HG03571 (cell line): ENCODE measurements around the gene RNASE12.
A peak's percentile ranks its signal among the peaks of the same experiment; 100 is the strongest.
"Not testable (repeated sequence)": the region's sequence is repeated elsewhere in the genome, so short reads cannot be mapped to it uniquely, and the experiment has no call there.

Source experiments
- ATAC-seq: cut with Tn5 transposase; IDR thresholded peaks from one replicate; pipeline ENCODE4 v1.9.1; 2021; ENCODE audit not compliant: unreplicated experiment

The RNASE12 gene

DNA sequence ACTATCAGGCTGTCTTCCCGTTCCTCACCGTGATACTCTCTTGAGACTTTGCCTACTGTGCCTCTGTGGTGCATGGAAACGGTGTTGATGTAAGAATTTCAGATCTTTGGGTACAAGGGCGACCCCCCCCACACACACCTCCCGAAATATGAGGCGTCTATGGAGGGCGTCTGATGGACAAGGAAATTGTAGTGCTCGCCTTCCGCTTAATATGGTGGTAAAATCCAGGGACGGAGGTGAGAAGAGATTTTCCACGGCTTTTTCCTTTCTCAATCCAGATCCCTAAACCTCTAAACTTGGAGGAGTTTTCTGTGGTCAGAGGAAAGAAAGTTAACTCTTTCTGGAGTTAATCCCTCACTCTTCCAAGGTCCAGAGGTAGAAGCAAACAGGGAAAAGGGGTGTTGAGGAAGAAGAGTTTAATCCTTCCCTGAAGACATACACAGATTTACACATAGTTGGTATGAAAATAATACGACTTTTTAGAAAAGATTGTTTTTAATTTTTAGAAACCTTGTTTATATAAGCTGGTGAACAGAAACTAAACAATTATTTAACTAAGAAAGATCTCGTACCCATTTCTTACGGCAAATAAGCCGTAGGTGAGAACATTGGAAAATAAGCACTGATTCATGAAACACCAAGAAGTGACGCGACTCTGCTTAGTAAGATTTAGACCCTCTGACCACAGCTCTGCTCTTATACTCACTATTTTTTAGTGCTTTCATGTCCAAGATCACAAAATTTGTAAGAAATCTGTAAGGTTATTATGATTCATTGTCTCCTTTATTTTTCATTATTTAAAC lies 23.1 kb upstream of the RNASE12 start:
- no peak for ATAC-seq

DNA sequence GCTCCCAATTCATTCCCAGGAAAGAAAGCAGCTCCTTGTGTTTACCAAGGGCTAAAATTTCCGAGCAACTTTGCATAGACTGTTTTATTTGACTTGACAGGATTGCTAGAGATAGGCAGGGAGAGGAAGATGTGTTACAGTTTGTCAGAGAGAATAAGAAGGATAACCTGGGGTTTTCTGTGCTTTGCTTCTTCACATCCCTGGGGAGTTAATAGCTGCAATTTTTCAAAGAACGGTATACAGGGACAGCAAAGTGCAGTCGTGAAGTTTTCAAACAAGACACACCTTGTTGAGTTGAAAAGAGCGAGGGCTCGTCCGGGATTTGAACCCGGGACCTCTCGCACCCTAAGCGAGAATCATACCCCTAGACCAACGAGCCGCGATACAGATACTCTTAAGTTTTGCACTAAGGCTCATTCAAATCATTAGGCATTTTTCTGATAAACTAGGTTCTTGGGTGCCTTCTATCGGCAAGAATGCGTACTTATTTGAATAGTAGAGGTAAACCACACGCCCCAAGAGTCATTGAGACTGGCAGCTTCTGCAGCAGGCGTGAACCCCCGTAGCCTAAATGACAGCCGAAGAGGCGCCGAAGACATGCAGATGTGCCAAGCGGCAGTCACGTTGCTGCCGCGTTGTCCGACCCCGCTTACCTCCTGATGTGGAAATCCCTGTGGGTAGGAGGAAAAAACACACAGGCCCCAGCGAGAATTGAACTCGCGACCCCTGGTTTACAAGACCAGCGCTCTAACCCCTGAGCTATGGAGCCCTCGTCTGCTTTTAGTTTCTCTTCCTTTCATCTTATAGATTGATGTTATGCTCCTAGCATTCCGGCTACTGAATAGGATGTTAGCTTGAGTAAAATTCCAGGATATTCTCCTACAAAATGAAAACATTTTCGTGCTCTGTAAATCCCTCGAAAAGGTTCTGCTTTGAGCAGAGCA lies 22.2 kb upstream of the RNASE12 start:
- peak; percentile 53 for ATAC-seq

DNA sequence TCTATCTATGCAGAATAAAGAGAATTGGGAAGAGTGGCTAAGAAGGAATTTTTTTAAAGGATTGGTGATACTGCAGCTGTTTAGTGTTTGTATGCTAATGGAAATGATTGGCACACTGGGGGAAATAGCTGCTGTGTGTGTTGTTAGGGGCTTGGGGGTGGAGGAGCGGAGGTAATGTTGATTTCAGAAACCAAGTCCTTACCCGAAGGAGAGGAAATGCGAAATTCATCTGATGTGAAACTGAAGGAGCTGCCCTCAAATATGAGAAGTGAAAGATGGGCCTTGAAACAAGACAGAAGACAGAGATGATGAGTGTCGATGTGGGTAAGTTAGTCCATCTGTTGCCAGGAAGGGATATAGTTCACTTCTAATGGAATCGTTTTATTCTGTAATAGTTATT lies 21.2 kb upstream of the RNASE12 start:
- ATAC-seq: no peak

DNA sequence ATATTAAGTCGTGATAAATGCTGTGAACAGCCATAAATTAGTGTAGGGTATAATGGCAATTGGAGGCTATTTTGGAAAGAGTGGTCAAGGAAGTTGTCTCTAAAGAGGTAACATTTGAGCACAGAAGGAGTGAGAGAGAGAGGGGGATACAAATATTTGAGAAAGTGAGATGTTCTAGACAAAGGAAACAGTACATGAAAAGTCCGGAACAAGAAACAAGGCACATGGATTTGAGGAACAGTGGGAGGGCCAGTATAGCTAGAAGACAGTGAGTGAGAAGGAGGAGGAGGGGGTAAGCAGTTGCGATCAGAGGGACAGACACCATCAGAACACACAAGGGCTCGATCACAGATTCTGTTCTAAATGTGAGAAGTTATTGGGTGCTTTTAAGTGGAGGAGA lies 20.1 kb upstream of the RNASE12 start:
- ATAC-seq: no peak

DNA sequence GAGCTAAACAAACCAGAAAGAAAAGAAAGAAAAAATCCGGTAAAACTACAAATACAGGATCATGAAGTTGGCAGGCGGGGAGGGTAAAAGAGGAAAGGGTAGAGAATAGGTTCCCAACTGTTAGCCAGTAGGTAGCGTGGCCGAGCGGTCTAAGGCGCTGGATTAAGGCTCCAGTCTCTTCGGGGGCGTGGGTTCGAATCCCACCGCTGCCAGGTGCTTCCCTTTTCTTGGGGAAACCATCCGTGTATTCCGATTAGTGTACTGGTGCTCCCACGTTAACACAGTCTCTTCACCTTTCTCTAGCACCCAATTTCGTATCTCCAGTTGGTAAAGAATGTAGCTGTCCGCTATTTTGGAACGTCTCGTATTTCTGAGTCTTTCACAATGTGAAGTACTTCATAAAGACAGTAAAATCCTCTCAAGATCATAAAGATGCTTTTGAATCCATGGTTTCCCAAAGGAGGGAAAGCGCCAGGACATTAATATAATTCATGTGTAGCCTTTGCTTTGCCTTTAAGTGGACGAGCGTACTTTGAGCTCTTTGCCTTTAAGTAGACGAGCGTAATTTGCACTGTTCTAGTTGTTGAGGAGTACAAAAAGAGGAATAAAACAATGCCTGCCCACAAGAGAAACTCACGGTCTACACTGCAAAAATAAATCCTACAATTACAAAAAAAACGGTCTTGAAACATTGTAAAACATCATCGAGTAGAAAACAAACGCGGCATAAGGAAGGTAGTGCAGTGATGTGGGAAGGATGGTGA lies 19.0 kb upstream of the RNASE12 start:
- no peak for ATAC-seq

DNA sequence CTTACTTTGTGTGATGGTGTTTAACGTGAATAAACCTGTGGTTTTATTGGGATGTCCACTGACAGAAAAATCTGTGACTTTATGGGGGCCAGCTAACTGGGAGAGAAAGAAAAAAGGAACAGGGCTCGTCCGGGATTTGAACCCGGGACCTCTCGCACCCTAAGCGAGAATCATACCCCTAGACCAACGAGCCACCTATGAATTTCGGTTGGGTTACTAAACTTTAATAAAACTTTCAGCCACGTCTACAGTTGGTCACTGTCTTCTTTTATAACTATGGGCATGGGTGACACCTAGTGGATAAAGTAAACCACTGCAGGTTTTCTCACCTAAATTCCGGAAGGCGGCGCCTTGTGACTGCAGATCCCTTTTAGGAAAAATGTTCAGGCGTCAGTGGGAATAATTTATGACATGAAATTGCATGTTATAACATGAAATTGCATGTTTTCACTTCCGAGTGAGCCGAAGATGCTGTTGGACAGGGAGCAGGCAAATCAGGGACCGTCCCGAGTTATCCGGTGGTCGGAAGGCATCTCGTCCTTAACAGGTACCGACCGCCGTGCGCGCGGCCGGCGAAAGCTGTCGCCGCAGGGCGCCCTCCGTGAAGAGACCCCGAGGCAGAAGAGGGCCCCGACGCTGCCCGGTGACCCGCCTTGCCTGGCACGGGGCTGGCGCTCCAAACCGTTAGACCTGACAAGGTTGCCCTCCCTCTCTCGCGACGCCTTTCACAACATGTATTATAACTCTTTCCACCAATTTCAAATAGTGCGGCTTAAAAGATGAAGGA lies 18.2 kb upstream of the RNASE12 start:
- ATAC-seq: peak; percentile 27

DNA sequence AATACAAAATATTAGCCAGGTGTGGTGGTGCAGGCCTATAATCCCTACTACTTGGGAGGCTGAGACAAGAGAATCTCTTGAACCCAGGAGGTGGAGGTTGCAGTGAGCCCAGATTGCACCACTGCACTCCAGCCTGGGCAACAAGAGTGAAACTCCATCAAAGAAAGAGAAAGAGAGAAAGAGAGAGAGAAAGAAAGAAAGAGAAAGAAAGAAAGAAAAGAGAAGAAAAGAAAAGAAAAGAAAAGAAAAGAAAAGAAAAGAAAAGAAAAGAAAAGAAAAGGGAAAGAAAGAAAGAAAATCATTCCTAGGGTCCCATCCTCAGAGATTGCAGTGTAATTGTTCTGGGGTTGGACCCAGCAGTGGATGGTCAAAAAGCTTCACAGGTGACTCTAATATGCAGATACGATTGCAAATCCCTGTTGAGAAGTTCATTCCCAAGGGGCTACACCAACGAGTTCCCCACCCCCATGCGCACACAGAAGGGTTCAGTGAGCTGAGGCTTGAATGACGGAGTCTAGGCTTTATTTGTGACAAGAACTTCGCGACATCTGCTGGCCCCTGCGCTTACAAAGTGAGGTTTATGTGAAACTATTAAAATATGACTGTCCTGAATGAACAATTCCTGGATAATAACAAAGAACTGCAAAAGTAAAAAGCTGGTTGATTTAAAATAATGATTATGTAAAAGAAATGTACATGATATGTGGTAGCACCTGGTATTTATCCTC lies 17.4 kb upstream of the RNASE12 start:
- no peak for ATAC-seq

DNA sequence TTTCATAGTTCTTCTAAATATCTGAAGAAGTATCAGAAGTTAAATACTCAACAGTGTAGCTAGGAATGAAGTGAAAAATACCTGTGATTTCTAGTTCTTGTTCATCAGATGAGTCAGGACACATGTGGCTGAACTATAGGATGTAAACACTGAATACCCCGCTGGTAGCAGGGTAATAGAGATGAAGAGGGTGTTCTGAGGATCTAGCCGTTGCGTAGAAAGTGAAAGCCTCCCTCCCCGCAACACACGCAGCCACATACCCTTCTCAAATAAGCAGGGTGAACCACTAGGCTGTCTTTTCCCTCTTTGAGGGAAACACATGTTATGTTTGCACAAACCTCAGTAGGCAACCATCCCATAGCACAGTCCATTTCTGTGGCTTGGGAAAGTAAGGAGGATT lies 16.4 kb upstream of the RNASE12 start:
- ATAC-seq: no peak

DNA sequence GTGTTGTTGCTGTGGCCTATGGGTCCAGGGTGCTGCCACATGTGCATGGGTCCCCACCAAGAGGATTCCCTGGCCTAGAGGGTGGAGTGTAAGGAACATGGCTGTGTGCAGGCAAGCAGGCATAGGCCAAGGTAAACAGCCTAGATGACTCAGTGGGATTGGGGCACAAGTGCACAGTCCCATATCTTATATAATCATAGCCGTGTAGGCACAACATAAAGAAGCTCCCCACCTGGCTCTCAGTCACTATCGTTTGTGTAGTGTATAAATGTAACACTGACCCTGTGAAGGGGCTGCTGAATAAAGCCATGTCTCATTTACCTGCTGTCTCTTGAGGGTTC lies 15.7 kb upstream of the RNASE12 start:
- ATAC-seq: no peak

DNA sequence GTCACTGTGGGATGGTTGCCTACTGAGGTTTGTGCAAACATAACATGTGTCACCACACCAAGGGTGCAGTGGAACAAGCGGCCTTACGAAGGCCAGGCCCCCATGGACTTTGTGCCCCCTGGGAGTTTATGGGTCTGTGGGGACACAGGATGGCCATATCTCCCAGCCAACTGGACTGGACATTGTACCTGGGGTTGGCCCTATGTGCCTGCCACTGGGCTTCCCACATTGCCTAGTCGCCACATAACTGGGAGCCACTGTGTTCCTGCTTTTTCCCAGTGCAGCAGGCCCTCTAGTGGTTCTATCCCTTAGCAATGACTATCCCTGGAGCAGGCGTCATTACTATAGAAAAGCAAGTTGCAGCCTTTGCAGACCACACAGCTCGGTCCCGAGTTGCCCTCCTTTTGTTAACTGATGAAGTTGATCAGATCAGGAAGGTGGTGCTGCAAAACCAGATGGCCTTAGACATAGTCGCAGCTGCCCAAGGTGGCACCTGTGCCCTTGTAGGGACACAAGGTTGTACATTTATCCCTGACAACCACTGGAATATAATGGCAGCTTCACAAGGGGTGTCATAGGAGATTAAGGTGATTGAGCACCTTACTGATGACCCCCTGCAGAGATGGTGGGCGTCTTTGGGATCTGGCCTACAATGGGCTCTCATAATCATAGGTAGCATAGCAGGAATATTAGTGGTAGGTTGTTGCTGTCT lies 15.2 kb upstream of the RNASE12 start:
- ATAC-seq: no peak

DNA sequence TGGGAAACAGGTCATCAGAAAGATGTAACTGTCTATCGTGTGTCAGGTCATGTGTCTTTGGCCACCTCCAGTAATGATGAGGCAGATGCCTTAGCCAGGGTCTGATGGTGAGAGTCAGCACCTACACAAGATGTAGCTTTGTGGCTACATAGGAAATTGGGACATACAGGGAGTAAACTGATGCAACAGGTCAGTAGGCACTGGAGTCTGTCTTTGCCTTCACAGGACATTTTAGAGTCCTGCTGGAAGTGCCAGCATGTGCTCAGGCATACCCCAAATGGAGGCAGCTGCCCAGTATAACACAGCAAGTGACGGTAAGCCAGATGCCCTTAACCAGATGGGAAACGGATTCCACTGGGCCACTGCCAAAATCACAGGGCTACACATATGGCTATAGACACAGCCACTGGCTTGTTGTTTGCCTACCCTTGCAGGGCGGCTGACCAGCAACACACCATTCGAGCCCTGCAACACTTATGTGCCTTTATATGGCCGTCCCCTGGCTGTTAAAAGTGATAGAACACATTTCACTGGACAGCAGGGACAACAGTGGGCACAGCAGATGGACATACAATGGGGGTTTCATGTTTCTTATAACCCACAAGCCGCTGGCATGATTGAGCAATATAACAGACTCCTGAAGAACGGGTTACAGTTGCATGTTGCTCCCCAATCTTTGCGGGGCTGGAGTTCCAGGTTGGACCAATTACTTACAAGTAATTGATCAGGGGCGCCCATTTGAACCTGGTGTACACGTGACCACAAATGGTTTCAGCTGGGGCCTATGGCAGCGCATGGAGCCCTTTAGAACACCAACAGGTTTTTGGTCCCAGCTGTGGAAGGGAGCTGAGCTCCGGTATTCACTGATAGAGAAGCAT lies 12.9 kb upstream of the RNASE12 start:
- no peak for ATAC-seq

DNA sequence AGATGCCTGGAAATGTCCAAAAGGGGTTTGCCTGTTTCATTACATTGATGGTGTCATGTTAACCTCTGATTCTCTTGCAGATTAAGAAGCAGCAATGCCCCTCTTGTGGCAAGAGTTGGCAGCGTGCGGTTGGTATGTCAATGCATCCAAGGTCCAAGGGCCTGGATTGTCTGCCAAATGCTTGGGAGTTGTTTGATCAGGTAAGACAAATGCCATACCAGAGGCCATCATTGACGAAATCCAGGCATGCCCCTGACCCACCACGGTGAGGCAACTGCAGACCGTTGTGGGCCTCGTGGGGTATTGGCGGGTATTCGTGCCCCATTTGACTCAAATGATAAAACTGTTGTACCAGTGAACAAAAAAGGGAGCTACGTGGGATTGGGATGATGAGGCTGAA lies 11.4 kb upstream of the RNASE12 start:
- ATAC-seq: no peak

DNA sequence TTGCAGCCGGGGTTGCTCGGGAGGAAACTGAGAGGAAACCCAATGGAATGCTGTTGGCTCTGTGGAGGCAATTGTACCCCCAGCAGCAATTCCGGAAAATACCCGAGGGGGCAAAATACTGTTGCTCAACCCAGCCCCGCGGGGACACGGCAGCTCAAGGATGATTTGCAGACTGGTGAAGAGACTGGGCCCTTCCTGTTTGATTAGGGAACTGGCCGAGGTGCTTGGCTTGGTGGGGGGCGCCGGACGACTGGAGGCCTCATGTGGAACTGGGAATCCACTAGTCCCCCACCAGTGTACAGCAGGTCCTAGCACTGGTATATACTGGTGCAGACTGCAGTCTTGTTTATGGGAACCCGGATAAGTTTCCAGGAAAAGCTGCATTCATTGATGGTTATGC lies 10.3 kb upstream of the RNASE12 start:
- no peak for ATAC-seq

DNA sequence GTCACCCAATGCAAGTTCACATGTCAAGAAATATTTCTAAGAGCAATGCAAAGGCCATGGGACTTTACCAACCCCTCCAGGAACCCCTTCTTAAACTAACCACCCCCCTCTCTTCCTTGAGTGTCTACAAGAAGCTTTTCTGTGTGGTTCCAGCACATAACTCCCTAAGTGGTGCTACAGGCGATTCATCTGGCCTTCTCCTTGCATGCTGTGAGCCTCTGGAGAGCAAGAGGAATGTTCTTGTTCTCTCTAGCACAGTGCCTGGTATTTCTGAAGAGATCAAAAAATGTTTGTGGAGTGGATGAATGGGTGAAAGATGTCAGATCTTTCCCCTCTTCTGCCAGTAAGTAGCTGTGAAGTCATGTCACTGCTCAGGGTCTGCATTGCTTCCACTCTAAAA lies 5.9 kb upstream of the RNASE12 start:
- no peak for ATAC-seq

DNA sequence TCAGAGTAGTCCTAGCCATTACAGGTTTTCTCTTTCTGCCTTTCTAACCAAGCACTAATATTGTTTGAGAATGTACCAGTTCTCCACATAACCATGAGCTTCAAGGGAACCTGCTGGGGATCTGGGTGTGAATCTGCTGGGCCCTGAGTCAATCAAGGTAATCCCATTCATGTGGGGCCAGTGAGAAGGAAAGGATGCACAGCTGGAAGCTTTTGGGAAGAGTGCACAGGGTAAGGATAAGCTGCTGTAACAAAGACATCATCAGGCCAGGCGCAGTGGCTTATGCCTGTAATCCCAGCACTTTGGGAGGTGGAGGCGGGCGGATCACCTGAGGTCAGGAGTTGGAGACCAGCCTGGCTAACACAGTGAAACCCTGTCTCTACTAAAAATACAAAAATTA lies 4.5 kb upstream of the RNASE12 start:
- ATAC-seq: not testable (repeated sequence)

DNA sequence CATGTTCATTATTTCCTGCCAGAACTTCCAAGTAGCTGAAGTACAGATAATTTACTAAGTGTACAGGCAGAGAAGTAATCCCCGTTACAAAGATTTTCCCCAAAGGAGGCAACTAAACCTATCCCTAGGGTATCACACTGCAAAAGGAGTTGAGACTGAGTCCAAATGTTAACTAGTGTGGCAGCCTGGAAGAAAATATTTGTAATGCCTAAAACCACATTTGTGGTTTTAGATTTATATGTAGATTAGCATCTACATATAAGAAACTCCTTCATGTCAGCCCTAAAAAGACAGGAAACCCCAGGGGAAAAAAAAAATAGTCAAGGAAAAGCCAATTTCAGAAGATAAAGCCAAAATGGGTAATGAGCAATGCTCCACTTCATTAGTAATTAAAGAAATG lies 1.4 kb upstream of the RNASE12 start:
- ATAC-seq: no peak

DNA sequence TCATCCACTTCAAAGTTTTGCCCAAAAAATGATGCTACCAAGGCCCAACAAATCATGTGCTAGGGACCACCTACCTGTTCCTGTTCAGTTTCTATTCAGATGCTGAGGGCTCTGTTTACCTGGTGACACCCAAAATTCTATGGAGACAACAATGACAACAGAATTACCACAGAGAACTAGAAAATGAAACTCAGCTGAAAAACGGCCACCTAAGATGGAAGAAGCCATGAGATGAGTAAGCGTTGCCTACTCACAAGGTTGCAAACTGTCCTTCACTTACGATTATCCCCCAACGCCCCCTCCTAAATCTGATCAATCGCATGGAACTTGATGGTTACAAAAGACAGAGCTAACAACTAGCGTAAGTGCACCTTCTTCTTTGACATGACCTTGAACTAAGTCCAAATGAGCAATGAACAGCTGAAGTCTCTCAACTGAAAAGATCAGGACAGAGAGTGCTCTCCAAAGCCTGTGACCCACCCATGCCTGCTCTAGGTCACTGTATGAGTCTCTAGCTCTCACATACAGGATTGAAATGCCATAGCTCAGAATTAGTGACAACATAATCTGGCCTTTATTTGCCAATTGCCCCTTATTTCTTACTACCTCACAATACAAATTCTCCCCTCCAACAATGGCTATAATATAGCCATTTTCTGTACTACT lies 3.6 kb downstream of the RNASE12 start, which contains the start of gene RNASE11:
Gene RNASE11, minus strand, starts transcription at position 513 of the 666 bp plus-strand sequence.
- no peak for ATAC-seq

DNA sequence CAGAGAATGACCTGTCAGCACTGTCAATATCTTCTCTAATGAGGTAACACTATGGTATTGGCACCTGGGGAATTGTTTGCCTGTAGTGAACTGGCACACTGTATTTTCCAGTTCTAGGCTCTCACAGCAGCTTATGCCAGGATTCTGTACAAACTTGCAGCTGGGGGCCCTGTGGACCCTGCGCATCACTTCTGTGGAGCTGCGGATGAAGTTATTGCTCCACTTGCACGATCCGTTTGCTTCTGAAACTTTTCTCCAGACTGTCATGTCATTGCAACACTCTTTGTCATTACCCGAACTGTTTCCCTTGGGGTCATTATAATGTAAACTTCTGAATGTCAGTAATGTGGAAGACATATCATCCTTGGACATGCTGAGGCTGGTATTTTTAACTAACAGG lies 7.3 kb downstream of the RNASE12 start:
- ATAC-seq: no peak
